ENCODE measurements around the gene LRRC3B. TPM values are rescaled to one million over a fixed set of nuclear protein-coding genes. Genes with fewer than 3 reads are reported as not detected.

Gene LRRC3B
- total RNA-seq, 1 experiment from 2014 or later, result not detected

- no peaks in the 10 kb centered on the region for H3K27me3 Mint-ChIP-seq (ENCODE audit: insufficient read depth, unreplicated experiment)
- no peaks in the 10 kb centered on the region for H3K36me3 Mint-ChIP-seq (ENCODE audit: insufficient read depth, unreplicated experiment)
- no peak overlapping the region for H3K4me3 Mint-ChIP-seq (ENCODE audit: unreplicated experiment)
- H3K27ac Mint-ChIP-seq (ENCODE audit: low read depth, unreplicated experiment), result no peak overlapping the region
- ChIA-PET POLR2A (no interaction called here), CTCF (interaction anchor here (0.5 kb wide), 1 partner anchor 615 kb away, joined by 4 read pairs; no protein-coding TSS in a partner anchor)
- TF ChIP-seq CTCF (IDR thresholded peaks at IDR 0.05; ENCODE audit: unreplicated experiment), result no peak
- H3K9me3 Mint-ChIP-seq (ENCODE audit: unreplicated experiment), result peaks cover 8% of the 10 kb centered on the region
- intact Hi-C loops (cut with micrococcal nuclease), result no loop called here
- no peak for DNase-seq (ENCODE audit: unreplicated experiment)
- H3K4me1 Mint-ChIP-seq (ENCODE audit: insufficient read depth, unreplicated experiment), result peaks cover 6% of the 10 kb centered on the region
- BruUV-seq (replicated peaks), result no TSS peak
Observed at GRCh38 chr3:26588931-26589330, 33.6 kb upstream of the LRRC3B start.

GRCh38 chr3:26589678-26590077 lies 32.9 kb upstream of the LRRC3B start:
- no peak for TF ChIP-seq CTCF (IDR thresholded peaks at IDR 0.05; ENCODE audit: unreplicated experiment)
- Mint-ChIP-seq H3K27ac (ENCODE audit: low read depth, unreplicated experiment) (no peak overlapping the region), H3K9me3 (ENCODE audit: unreplicated experiment) (peaks cover 8% of the 10 kb centered on the region), H3K36me3 (ENCODE audit: insufficient read depth, unreplicated experiment) (no peaks in the 10 kb centered on the region), H3K4me1 (ENCODE audit: insufficient read depth, unreplicated experiment) (peaks cover 6% of the 10 kb centered on the region), H3K4me3 (ENCODE audit: unreplicated experiment) (no peak overlapping the region), H3K27me3 (ENCODE audit: insufficient read depth, unreplicated experiment) (no peaks in the 10 kb centered on the region)
- ChIA-PET CTCF (no interaction called here), POLR2A (no interaction called here)
- no TSS peak for BruUV-seq (replicated peaks)
- intact Hi-C loops (cut with micrococcal nuclease), result no loop called here
- no peak for DNase-seq (ENCODE audit: unreplicated experiment)

- CTCF ChIA-PET, result no interaction called here
- DNase-seq (ENCODE audit: unreplicated experiment), result no peak
- peaks cover 8% of the 10 kb centered on the region for H3K9me3 Mint-ChIP-seq (ENCODE audit: unreplicated experiment)
- POLR2A ChIA-PET, result no interaction called here
- no peaks in the 10 kb centered on the region for H3K36me3 Mint-ChIP-seq (ENCODE audit: insufficient read depth, unreplicated experiment)
- no peaks in the 10 kb centered on the region for H3K27me3 Mint-ChIP-seq (ENCODE audit: insufficient read depth, unreplicated experiment)
- BruUV-seq (replicated peaks), result no TSS peak
- H3K4me1 Mint-ChIP-seq (ENCODE audit: insufficient read depth, unreplicated experiment), result peaks cover 12% of the 10 kb centered on the region
- intact Hi-C loops (cut with micrococcal nuclease), result no loop called here
- H3K27ac Mint-ChIP-seq (ENCODE audit: low read depth, unreplicated experiment), result no peak overlapping the region
- TF ChIP-seq CTCF (IDR thresholded peaks at IDR 0.05; ENCODE audit: unreplicated experiment), result no peak
- H3K4me3 Mint-ChIP-seq (ENCODE audit: unreplicated experiment), result no peak overlapping the region
Observed at GRCh38 chr3:26590919-26591484, 31.6 kb upstream of the LRRC3B start.

- H3K4me1 Mint-ChIP-seq (ENCODE audit: insufficient read depth, unreplicated experiment), result peaks cover 12% of the 10 kb centered on the region
- no TSS peak for BruUV-seq (replicated peaks)
Observed at GRCh38 chr3:26591926-26592325, 30.6 kb upstream of the LRRC3B start.

More at GRCh38 chr3:26591926-26592325, 30.6 kb upstream of the LRRC3B start:
- no peak overlapping the region for H3K4me3 Mint-ChIP-seq (ENCODE audit: unreplicated experiment)
- intact Hi-C loops (cut with micrococcal nuclease), result no loop called here
- no peak for DNase-seq (ENCODE audit: unreplicated experiment)
- peaks cover 8% of the 10 kb centered on the region for H3K9me3 Mint-ChIP-seq (ENCODE audit: unreplicated experiment)
- TF ChIP-seq CTCF (IDR thresholded peaks at IDR 0.05; ENCODE audit: unreplicated experiment), result no peak
- no peaks in the 10 kb centered on the region for H3K27me3 Mint-ChIP-seq (ENCODE audit: insufficient read depth, unreplicated experiment)
- ChIA-PET POLR2A (no interaction called here), CTCF (no interaction called here)
- no peak overlapping the region for H3K27ac Mint-ChIP-seq (ENCODE audit: low read depth, unreplicated experiment)
- no peaks in the 10 kb centered on the region for H3K36me3 Mint-ChIP-seq (ENCODE audit: insufficient read depth, unreplicated experiment)

All from MCF 10A (cell line).